GM12878 (cell line): ENCODE results near the gene CCR7. TPM values are rescaled to one million over a fixed set of nuclear protein-coding genes. Genes with fewer than 3 reads are reported as not detected.

ENCODE experiments used
- CEBPB ChIP-seq, 2 experiments: fragments of 150-350 bp in 1 of 2; IDR thresholded peaks; 2 replicates each; pipeline ENCODE4 v1.6.1; 2012 to 2014; ENCODE audit warnings: low read depth in 2 of 2, low read length in 2 of 2, borderline replicate concordance in 1 of 2, inconsistent platforms in 1 of 2
- MAX ChIP-seq: IDR thresholded peaks from 2 replicates; pipeline ENCODE4 v1.6.1; 2012; ENCODE audit warnings: low read depth, low read length, improper control_type of control experiment
- NR2C1 ChIP-seq: fragments of 450-650 bp; IDR thresholded peaks from 2 replicates; pipeline ENCODE4 v1.6.1; 2017; ENCODE audit warnings: antibody characterized with exemption, mild to moderate bottlenecking, moderate library complexity
- PRDM15 ChIP-seq: fragments of 450-650 bp; formaldehyde crosslinking; IDR thresholded peaks from 2 replicates; pipeline ENCODE4 v1.4.0; 2020; ENCODE audit warnings: mild to moderate bottlenecking, moderate library complexity
- SREBF1 ChIP-seq: IDR thresholded peaks from 2 replicates; pipeline ENCODE4 v1.6.1; 2012; ENCODE audit warnings: mild to moderate bottlenecking, low read length
- TAF1 ChIP-seq: IDR thresholded peaks from 2 replicates; pipeline ENCODE4 v1.6.1; 2011; ENCODE audit warnings: mild to moderate bottlenecking, low read depth, low read length, borderline replicate concordance
- USF1 ChIP-seq: IDR thresholded peaks from 2 replicates; pipeline ENCODE4 v1.6.1; 2011; ENCODE audit warnings: borderline replicate concordance, low read depth, mild to moderate bottlenecking, moderate library complexity, mixed read lengths, low read length; ENCODE audit not compliant: insufficient read depth; ENCODE audit errors: extremely low read length
- ZBED1 ChIP-seq: IDR thresholded peaks from 2 replicates; pipeline ENCODE4 v1.6.1; 2016; ENCODE audit warnings: borderline replicate concordance
- ZNF207 ChIP-seq: fragments of 450-650 bp; IDR thresholded peaks from 2 replicates; pipeline ENCODE4 v1.6.1; 2014; ENCODE audit warnings: antibody characterized with exemption, mild to moderate bottlenecking, borderline replicate concordance
- ZNF217 ChIP-seq: fragments of 450-650 bp; IDR thresholded peaks from 2 replicates; pipeline ENCODE4 v1.6.1; 2017; ENCODE audit warnings: antibody characterized with exemption, mild to moderate bottlenecking
- polyA plus RNA-seq, 11 experiments: library from polyadenylated mRNA; depleted of rRNA in 4 of 11; unstranded in 6 of 11; stranded (reverse) in 5 of 11; fragments of >200 nt; fragmentation: Nextera tagmentation in 4 of 11; fragmentation: Illumina TruSeq in 1 of 11; extraction: Ambion mirVana in 4 of 11; extraction: Trizol in 1 of 11; gene quantifications; 1 replicate in 1 of 11; 2 replicates in 10 of 11; pipeline versions ENCODE4 v1.2.1 to v1.2.3, GENCODE V29; 2011 to 2016; ENCODE audit warnings: inconsistent platforms in 2 of 11, missing spikeins in 2 of 11, low read depth in 1 of 11
- total RNA-seq, 4 experiments: library from RNA; depleted of rRNA in 3 of 4; stranded (reverse); fragments of >200 nt in 3 of 4; fragmentation: Illumina TruSeq in 1 of 4; extraction: Trizol in 1 of 4; gene quantifications; 2 replicates each; pipeline versions ENCODE4 v1.2.1 to v1.2.3, GENCODE V29; 2013 to 2021

CCR7 gene
- total and polyA plus RNA-seq, 10 of the 15 experiments (the other 5 are each of a cell fraction or from before 2014, with no cell fraction given), result 131 to 1,171 (median 260) TPM

GRCh38 chr17:40531051-40531991 is 34.0 kb downstream of the CCR7 start (continued):
- TF ChIP-seq PRDM15 (no peak), NR2C1 (no peak), SREBF1 (no peak), MAX (no peak), USF1 (no peak), ZNF217 (peak; percentile 53; the same call in 1 of the 2 replicates), TAF1 (no peak), CEBPB (IDR thresholded peaks at IDR 0.05; ENCODE audit: borderline replicate concordance in 1 of 2, low read depth in 2 of 2, low read length in 2 of 2) (no peak), ZBED1 (peak; percentile 22; the same call in 1 of the 2 replicates), ZNF207 (no peak)
